GM19468 (cell line): ENCODE results near the gene ANXA1.

Source experiments
- ATAC-seq: cut with Tn5 transposase; IDR thresholded peaks from one replicate; pipeline ENCODE4 v1.9.1; 2021; ENCODE audit warnings: mild to moderate bottlenecking, moderate library complexity, moderate number of reproducible peaks; ENCODE audit not compliant: unreplicated experiment; ENCODE audit errors: extremely low read depth

Gene ANXA1

GRCh38 chr9:73137914-73138313 lies 13.8 kb upstream of the ANXA1 start:
- no peak for ATAC-seq

GRCh38 chr9:73138516-73138915 lies 13.1 kb upstream of the ANXA1 start:
- no peak for ATAC-seq

GRCh38 chr9:73141282-73141681 lies 10.4 kb upstream of the ANXA1 start:
- no peak for ATAC-seq

- no peak for ATAC-seq
Observed at GRCh38 chr9:73143711-73144328, 7.8 kb upstream of the ANXA1 start.

GRCh38 chr9:73146111-73146815 lies 5.4 kb upstream of the ANXA1 start:
- no peak for ATAC-seq

GRCh38 chr9:73148447-73148937 lies 3.2 kb upstream of the ANXA1 start:
- ATAC-seq = no peak

DNA sequence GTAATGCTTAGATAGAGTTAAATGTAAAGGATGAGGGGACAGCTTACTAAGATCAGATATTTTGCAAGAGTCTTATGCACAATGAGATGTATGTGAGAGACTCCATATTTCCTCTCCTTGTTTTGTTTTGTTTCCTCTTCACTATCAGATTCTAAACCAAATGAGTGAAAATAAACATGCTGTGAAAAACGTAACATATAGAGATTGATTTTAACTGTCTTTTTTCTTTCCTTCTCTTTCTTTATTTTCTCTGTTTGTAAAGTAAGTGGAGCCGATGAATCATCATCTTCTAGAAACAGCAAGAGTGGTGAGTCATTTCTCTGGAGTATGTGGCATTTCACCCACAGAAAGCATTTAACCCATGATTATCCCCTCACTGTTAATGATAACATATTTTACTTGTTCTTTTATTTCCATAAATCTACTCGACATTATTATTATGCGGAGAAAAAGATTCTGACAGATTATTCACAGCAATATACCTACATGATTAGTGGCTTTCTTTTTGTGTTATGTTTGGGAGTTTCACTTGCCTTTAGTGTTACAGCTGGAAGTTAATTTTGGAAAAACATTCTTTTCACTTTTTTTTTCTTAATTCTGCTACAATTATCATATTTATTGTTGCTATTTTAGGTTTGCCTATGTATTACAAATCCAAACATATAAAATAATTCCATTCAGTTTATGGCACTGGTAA lies 2.1 kb upstream of the ANXA1 start:
- ATAC-seq = peak; percentile 84

DNA sequence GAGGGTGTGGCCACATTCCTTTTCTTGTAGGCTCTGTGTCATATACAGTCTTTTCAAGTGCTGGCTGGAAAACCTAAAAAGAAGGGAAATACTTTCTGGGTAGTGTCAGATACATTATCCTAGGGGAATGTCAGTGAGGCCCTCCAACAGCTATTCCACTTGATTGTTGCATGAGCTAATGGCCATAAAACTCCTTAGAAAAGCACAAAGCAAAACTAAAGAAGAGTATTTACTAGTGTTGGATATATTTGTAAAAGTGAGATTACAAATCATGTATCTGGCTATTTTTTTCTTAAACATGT lies 829 bp downstream of the ANXA1 start:
- ATAC-seq = no peak

- ATAC-seq = no peak
Observed at GRCh38 chr9:73152953-73153352, 1.3 kb downstream of the ANXA1 start.

- ATAC-seq = no peak
Observed at GRCh38 chr9:73153793-73154227, 2.1 kb downstream of the ANXA1 start.

DNA sequence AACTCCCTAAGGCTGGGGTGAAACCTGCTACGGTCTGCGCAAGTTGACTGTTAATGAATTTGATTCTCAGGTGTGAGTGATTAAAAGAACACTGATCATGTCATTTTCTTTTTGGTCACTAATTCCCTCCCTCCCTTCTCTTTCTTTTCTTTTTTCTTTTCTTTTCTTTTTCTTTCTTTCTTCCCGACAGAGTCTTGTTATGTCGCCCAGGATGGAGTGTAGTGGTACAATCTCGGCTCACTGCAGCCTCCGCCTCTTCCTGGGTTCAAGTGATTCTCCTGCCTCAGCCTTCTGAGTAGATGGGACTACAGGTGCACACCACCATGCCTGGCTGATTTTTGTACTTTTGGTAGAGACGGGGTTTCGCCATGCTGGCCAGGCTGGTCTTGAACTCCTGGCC lies 2.6 kb downstream of the ANXA1 start:
- ATAC-seq = no peak

GRCh38 chr9:73154722-73155121 lies 3.1 kb downstream of the ANXA1 start:
- no peak for ATAC-seq

DNA sequence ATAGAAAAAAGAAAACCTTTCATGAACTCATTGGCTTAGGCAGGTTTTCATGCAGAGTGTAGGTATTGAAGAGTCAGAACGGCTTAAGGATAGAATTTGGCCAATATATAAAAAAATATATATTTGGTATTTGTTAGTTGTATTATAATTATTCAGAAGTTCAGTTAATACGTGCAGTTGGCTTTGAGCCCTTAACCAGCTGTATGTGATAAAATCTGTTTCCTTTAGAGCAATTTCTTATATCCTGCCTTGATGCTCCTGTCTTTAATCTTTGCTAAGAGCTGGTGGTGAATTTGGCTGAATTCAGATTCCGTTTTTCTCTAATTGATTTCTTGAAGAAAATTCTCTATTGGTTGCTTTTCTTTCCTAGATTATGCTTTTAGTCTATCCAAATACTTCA lies 3.7 kb downstream of the ANXA1 start:
- ATAC-seq = no peak

- ATAC-seq = no peak
Observed at GRCh38 chr9:73155968-73156864, 4.6 kb downstream of the ANXA1 start.

- ATAC-seq = no peak
Observed at GRCh38 chr9:73156865-73157187, 5.2 kb downstream of the ANXA1 start.

DNA sequence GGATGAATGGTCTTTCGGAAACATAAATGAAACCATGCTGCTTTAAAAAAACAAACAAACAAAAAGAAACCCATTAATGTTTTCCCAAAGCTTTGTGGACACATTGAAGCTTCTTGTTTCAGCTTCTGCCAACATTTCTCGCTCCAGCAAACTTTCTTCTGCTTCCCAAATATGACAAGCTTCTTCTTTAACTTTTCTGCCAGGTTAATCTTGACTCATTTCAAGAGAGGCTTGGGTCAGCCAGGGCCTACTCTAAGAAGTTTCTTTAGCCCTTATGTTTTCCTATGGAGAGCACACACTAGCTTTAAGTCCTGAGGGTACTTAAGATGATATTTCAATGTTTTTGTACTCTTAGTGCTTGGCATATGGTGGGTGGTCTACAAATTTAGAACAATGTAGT lies 6.1 kb downstream of the ANXA1 start:
- no peak for ATAC-seq

DNA sequence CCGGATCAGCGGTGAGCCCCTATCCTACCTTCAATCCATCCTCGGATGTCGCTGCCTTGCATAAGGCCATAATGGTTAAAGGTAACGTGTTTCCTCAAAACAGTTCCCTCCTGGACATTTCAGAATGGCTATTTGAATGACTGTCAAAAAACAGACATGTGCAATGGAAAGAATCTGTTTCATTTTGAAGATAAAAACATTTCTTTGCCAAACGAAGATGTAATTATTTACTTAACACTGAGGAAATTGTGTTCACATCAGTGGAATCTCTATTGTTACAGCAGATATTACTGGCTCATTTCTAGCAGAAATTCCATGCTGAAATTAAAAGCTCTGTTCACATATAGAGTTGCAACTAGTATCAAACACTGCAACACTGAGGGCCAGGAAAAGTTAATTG lies 7.1 kb downstream of the ANXA1 start:
- no peak for ATAC-seq

DNA sequence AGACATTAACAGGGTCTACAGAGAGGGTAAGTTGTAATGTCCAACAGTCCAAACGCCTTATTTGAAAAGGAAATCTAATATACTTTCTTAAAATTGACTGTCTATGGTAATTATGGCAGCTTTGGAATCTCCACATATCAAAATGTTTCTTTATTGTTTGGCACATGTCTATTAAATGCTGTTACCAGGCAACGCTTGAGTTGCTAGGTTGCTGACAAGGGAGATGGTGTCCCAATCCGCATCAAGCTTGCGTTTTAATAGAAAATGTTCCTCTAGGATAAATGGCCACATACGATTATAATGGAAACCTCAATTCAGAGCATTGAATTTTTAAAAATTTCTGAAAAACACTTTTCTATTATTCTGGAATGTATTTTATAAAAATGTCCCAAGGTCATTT lies 9.2 kb downstream of the ANXA1 start:
- ATAC-seq = no peak

GRCh38 chr9:73162987-73163768 lies 11.5 kb downstream of the ANXA1 start:
- ATAC-seq = no peak

DNA sequence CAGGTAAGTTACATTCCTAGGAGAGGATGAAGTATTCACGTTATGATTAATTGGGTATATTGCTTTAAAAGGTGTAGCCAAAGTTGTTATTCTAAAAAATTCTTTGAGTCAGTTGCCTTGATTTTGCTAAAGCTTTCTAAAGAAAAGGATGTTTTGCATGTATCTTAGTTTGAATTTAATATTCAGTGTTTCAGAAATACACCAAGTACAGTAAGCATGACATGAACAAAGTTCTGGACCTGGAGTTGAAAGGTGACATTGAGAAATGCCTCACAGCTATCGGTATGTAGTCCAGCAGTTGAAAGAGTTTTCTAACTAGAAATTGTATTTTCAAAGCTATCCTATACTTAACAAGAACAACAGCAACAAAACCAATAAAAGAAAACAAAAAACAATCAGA lies 14.2 kb downstream of the ANXA1 start:
- ATAC-seq = no peak
